H1 (cell line): ENCODE data around the gene GLUL. TPM values are rescaled to one million over a fixed set of nuclear protein-coding genes. Genes with fewer than 3 reads are reported as not detected.

Source experiments
- CTCF ChIA-PET: fragments of 300-600 bp; sonication (Branson Sonifier 250); formaldehyde crosslinking; loops from one replicate; lab custom pipeline; 2021; ENCODE audit not compliant: partially characterized antibody; lab: Charles Lee
- POLR2A ChIA-PET: fragments of 300-600 bp; sonication (Branson Sonifier 250); formaldehyde crosslinking; loops from one replicate; lab custom pipeline; 2021; ENCODE audit warnings: inconsistent platforms; ENCODE audit not compliant: partially characterized antibody; lab: Charles Lee
- DNase-seq, 2 experiments: peaks; one replicate each; pipeline versions ENCODE4 v3.0.0 to v3.0.0-alpha.2; 2010 to 2022; ENCODE audit warnings: low spot score in 2 of 2, low read depth in 1 of 2, mixed read lengths in 1 of 2
- FAIRE-seq: peaks from 2 replicates; lab custom pipeline; 2011; peaks lifted over from hg19 to GRCh38; lab: Jason Lieb, UNC
- H2AFZ ChIP-seq: 2 replicates; pipeline ENCODE4 v1.8.1; 2012; ENCODE audit warnings: low read length, inconsistent platforms
- H2AK5ac ChIP-seq: 2 replicates; pipeline ENCODE4 v1.6.1; 2013; ENCODE audit warnings: low read depth, low read length
- H2BK120ac ChIP-seq: replicated peaks from 2 replicates; pipeline ENCODE3; 2013; ENCODE audit warnings: low read depth, low read length, inconsistent platforms
- H2BK12ac ChIP-seq: 2 replicates; pipeline ENCODE4 v1.6.1; 2013; ENCODE audit warnings: low read depth, low read length
- H2BK15ac ChIP-seq: 2 replicates; pipeline ENCODE4 v1.6.1; 2013; ENCODE audit warnings: low read length
- H2BK20ac ChIP-seq: 2 replicates; pipeline ENCODE4 v1.6.1; 2013; ENCODE audit warnings: low read length
- H2BK5ac ChIP-seq: 2 replicates; pipeline ENCODE4 v1.6.1; 2013; ENCODE audit warnings: low read depth, low read length
- H3K14ac ChIP-seq: 2 replicates; pipeline ENCODE4 v1.6.1; 2013; ENCODE audit warnings: inconsistent platforms; ENCODE audit not compliant: insufficient read length
- H3K18ac ChIP-seq: 2 replicates; pipeline ENCODE4 v1.6.1; 2013; ENCODE audit warnings: low read length; ENCODE audit errors: extremely low read depth
- H3K23ac ChIP-seq: 2 replicates; pipeline ENCODE4 v1.6.1; 2013; ENCODE audit warnings: inconsistent platforms; ENCODE audit not compliant: insufficient read length
- H3K23me2 ChIP-seq: 2 replicates; pipeline ENCODE4 v1.6.1; 2013; ENCODE audit warnings: low read depth, low read length
- H3K27ac ChIP-seq: 2 replicates; pipeline ENCODE4 v1.6.1; 2011; ENCODE audit warnings: low read depth, low read length, inconsistent platforms
- H3K27me3 ChIP-seq, 4 experiments: replicated peaks in 1 of 4; 1 replicate in 1 of 4; 2 replicates in 3 of 4; pipeline versions ENCODE4 v1.6.1 to v1.8.1; 2011 to 2013; ENCODE audit warnings: low read length in 3 of 4, mild to moderate bottlenecking in 3 of 4, inconsistent platforms in 2 of 4, mixed read lengths in 2 of 4, moderate library complexity in 1 of 4; ENCODE audit not compliant: control insufficient read depth in 3 of 4, insufficient read depth in 3 of 4; ENCODE audit errors: extremely low read depth in 1 of 4
- H3K36me3 ChIP-seq, 4 experiments: 2 replicates each; pipeline versions ENCODE4 v1.6.1 to v1.8.1; 2011 to 2013; ENCODE audit warnings: mild to moderate bottlenecking in 4 of 4, low read length in 3 of 4, moderate library complexity in 2 of 4, control low read depth in 1 of 4, inconsistent platforms in 1 of 4; ENCODE audit not compliant: insufficient read depth in 4 of 4, control insufficient read depth in 2 of 4
- H3K4ac ChIP-seq: replicated peaks from 2 replicates; pipeline ENCODE3; 2013; ENCODE audit warnings: low read length, low read depth, mixed read lengths, inconsistent platforms; ENCODE audit not compliant: insufficient read length
- H3K4me1 ChIP-seq, 4 experiments: replicated peaks in 1 of 4; 1 replicate in 1 of 4; 2 replicates in 3 of 4; pipeline versions ENCODE4 v1.6.1 to v1.8.1; 2011 to 2013; ENCODE audit warnings: low read length in 3 of 4, inconsistent platforms in 2 of 4, mixed read lengths in 1 of 4; ENCODE audit not compliant: insufficient read depth in 4 of 4, control insufficient read depth in 3 of 4
- H3K4me2 ChIP-seq, 2 experiments: 2 replicates each; pipeline versions ENCODE4 v1.6.1 to v1.8.1; 2011 to 2013; ENCODE audit warnings: low read depth in 2 of 2, low read length in 2 of 2, control low read depth in 1 of 2, inconsistent platforms in 1 of 2, mild to moderate bottlenecking in 1 of 2; ENCODE audit not compliant: insufficient read depth in 1 of 2
- H3K4me3 ChIP-seq, 4 experiments: fragments of 200-600, 300-600 bp in 1 of 4; sonication (generic), shearing (Covaris generic), sonication (Bioruptor Twin) in 1 of 4; 2 replicates each; pipeline versions ENCODE4 v1.5.1 to v1.8.1; 2011 to 2016; ENCODE audit warnings: low read length in 4 of 4, low read depth in 3 of 4, control low read depth in 2 of 4, inconsistent platforms in 2 of 4, mild to moderate bottlenecking in 2 of 4, mixed read lengths in 1 of 4, moderate library complexity in 1 of 4; ENCODE audit not compliant: insufficient read depth in 2 of 4; ENCODE audit errors: extremely low read depth in 1 of 4
- H3K56ac ChIP-seq: replicated peaks from 2 replicates; pipeline ENCODE3; 2013; ENCODE audit warnings: low read depth, mild to moderate bottlenecking, mixed read lengths, low read length, inconsistent platforms; ENCODE audit not compliant: insufficient read length
- H3K79me1 ChIP-seq: 2 replicates; pipeline ENCODE4 v1.6.1; 2013; ENCODE audit warnings: low read depth, low read length, control low read depth
- H3K79me2 ChIP-seq, 2 experiments: 2 replicates each; pipeline versions ENCODE4 v1.6.1 to v1.8.1; 2012 to 2013; ENCODE audit warnings: low read length in 2 of 2, mild to moderate bottlenecking in 2 of 2, inconsistent platforms in 1 of 2; ENCODE audit not compliant: insufficient read depth in 2 of 2, control insufficient read depth in 1 of 2
- H3K9ac ChIP-seq, 4 experiments: replicated peaks in 1 of 4; 1 replicate in 1 of 4; 2 replicates in 3 of 4; pipeline versions ENCODE4 v1.6.1 to v1.8.1; 2011 to 2013; ENCODE audit warnings: low read depth in 3 of 4, low read length in 3 of 4, control low read depth in 2 of 4, mild to moderate bottlenecking in 2 of 4, moderate library complexity in 2 of 4, inconsistent platforms in 1 of 4; ENCODE audit errors: extremely low read depth in 1 of 4
- H3K9me3 ChIP-seq, 2 experiments: 2 replicates each; pipeline versions ENCODE4 v1.6.1 to v1.8.1; 2012 to 2013; ENCODE audit warnings: mild to moderate bottlenecking in 2 of 2, moderate library complexity in 2 of 2, control low read depth in 1 of 2, inconsistent platforms in 1 of 2, low read depth in 1 of 2, low read length in 1 of 2, mixed read lengths in 1 of 2; ENCODE audit not compliant: insufficient read depth in 2 of 2
- H4K20me1 ChIP-seq, 2 experiments: replicated peaks in 1 of 2; 2 replicates each; pipeline versions ENCODE3 to v1.8.1; 2011 to 2013; ENCODE audit warnings: inconsistent platforms in 2 of 2, low read length in 2 of 2, mild to moderate bottlenecking in 1 of 2; ENCODE audit not compliant: insufficient read depth in 2 of 2, control insufficient read depth in 1 of 2
- H4K5ac ChIP-seq: 2 replicates; pipeline ENCODE4 v1.6.1; 2013; ENCODE audit warnings: low read length, low read depth, mixed read lengths, inconsistent platforms; ENCODE audit not compliant: insufficient read length
- H4K8ac ChIP-seq: 2 replicates; pipeline ENCODE4 v1.8.0; 2013; ENCODE audit warnings: mild to moderate bottlenecking, moderate library complexity, low read length, inconsistent platforms; ENCODE audit not compliant: insufficient read depth; ENCODE audit errors: extremely low read depth
- H4K91ac ChIP-seq: replicated peaks from 2 replicates; pipeline ENCODE3; 2013; ENCODE audit warnings: low read length, mixed read lengths, inconsistent platforms; ENCODE audit not compliant: insufficient read length
- BRCA1 ChIP-seq: IDR thresholded peaks from 2 replicates; pipeline ENCODE4 v1.6.1; 2012; ENCODE audit warnings: low read depth, low read length, improper control_type of control experiment
- GABPA ChIP-seq: IDR thresholded peaks from 2 replicates; pipeline ENCODE4 v1.6.1; 2011; ENCODE audit warnings: mild to moderate bottlenecking, low read length, moderate library complexity, borderline replicate concordance; ENCODE audit not compliant: insufficient read depth
- HDAC2 ChIP-seq, 2 experiments: fragments of 300-600 bp in 1 of 2; sonication (generic) in 1 of 2; IDR thresholded peaks; 2 replicates each; pipeline ENCODE4 v1.6.1; 2011 to 2012; ENCODE audit warnings: low read depth in 2 of 2, low read length in 2 of 2, mild to moderate bottlenecking in 2 of 2, moderate library complexity in 2 of 2, borderline replicate concordance in 1 of 2, inconsistent platforms in 1 of 2
- HDAC6 ChIP-seq: IDR thresholded peaks from one replicate; pipeline ENCODE4 v1.7.1; 2012; ENCODE audit warnings: low read depth, mild to moderate bottlenecking, inconsistent platforms, low read length, moderate library complexity
- MAX ChIP-seq: IDR thresholded peaks from 2 replicates; pipeline ENCODE4 v1.6.1; 2012; ENCODE audit warnings: inconsistent platforms
- POLR2A ChIP-seq, 2 experiments: IDR thresholded peaks; 1 replicate in 1 of 2; 2 replicates in 1 of 2; pipeline ENCODE4 v1.6.1; 2011; ENCODE audit warnings: low read depth in 2 of 2, low read length in 2 of 2, mild to moderate bottlenecking in 2 of 2; ENCODE audit errors: control extremely low read depth in 1 of 2
- POLR2AphosphoS5 ChIP-seq: IDR thresholded peaks from 2 replicates; pipeline ENCODE4 v1.6.1; 2011; ENCODE audit warnings: low read depth, low read length
- SIX5 ChIP-seq: IDR thresholded peaks from 2 replicates; pipeline ENCODE4 v1.6.1; 2011; ENCODE audit warnings: mild to moderate bottlenecking, low read depth, low read length
- TAF1 ChIP-seq: IDR thresholded peaks from 2 replicates; pipeline ENCODE4 v1.6.1; 2011; ENCODE audit warnings: mild to moderate bottlenecking, low read depth, low read length
- WGBS, 2 experiments: shearing (Covaris generic) in 1 of 2; methylation state at CpG; one replicate each; pipeline versions ENCODE4 v1.1.6 to v1.1.7; 2013 to 2015; ENCODE audit warnings: low lambda C conversion rate in 2 of 2, mixed read lengths in 2 of 2, inconsistent platforms in 1 of 2, low coverage in 1 of 2, missing lambda C conversion rate in 1 of 2; ENCODE audit not compliant: insufficient replicate concordance in 2 of 2, insufficient coverage in 1 of 2, insufficient read length in 1 of 2; ENCODE audit errors: extremely low coverage in 1 of 2, missing lambda C conversion rate in 1 of 2; 5-methylcytosine and 5-hydroxymethylcytosine counted together
- polyA plus RNA-seq, 7 experiments: library from polyadenylated mRNA; depleted of rRNA in 3 of 7; stranded (reverse) in 5 of 7; unstranded in 2 of 7; fragments of >200 nt in 5 of 7; fragments of 200-250 nt in 2 of 7; gene quantifications; 1 replicate in 5 of 7; 2 replicates in 1 of 7; 4 replicates in 1 of 7; pipeline versions ENCODE4 v1.2.1 to v1.2.3, GENCODE V29; 2011 to 2013; ENCODE audit warnings: missing spikeins in 2 of 7, mixed read lengths in 2 of 7
- total RNA-seq: library from RNA; stranded (reverse); fragmentation: NEBNext Ultra II Directional; extraction: Animal tissue kit (Norgen Biotek cat#: 25700); gene quantifications from 2 replicates; pipeline ENCODE4 v1.2.1, GENCODE V29; 2021
- TF ChIP-seq, protein P1 (sequence below): IDR thresholded peaks from 2 replicates; pipeline ENCODE4 v1.6.1; 2011; ENCODE audit warnings: low read depth, mild to moderate bottlenecking, low read length; ENCODE audit not compliant: insufficient read depth
- TF ChIP-seq, protein P2 (sequence below), 3 experiments: IDR thresholded peaks; 1 replicate in 2 of 3; 2 replicates in 1 of 3; pipeline versions ENCODE4 v1.5.1 to v1.6.1; 2011; ENCODE audit warnings: low read length in 3 of 3, mild to moderate bottlenecking in 3 of 3, inconsistent platforms in 2 of 3, low read depth in 1 of 3, moderate library complexity in 1 of 3; ENCODE audit not compliant: insufficient read depth in 1 of 3; ENCODE audit errors: control extremely low read depth in 1 of 3

GLUL gene
- total and polyA plus RNA-seq, 2 of the 8 experiments (the other 6 are each of a cell fraction or from before 2014, with no cell fraction given), result 261 to 453 TPM

DNA sequence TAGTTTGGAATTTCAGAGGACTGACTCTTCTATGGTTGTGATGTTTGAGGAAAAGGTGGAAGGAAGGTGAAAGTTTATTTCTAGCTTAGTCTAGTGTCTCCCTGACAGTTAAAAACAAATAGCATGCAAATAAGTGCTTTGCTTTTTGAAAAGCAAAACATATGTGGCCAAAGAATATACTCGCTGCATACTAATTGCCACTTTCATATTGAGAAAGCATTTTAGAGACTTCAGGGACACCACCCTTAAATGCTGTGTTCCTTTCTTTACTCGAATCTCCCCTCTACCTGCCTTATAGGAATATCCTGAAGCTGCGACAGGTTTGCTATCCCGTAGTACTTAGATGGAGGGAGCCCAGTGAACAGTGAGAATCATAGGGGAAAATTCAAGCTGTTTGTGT is 23.2 kb downstream of the GLUL start:
- no peak overlapping the region for H4K91ac ChIP-seq
- H3K18ac ChIP-seq, result no peak overlapping the region
- ChIA-PET CTCF (interaction anchor here (0.6 to 1.7 kb wide), 6 partner anchors 9 to 287 kb away, joined by 3 to 4 read pairs (median 3); no protein-coding TSS in a partner anchor), POLR2A (interaction anchor here (1.0 to 2.4 kb wide), 4 partner anchors 13 to 23 kb away, joined by 3 to 7 read pairs (median 4); partner anchors contain the start of gene GLUL)
- no peak overlapping the region for H3K4ac ChIP-seq
- H4K20me1 ChIP-seq, result no peaks in the 10 kb centered on the region
- H3K27me3 ChIP-seq, result no peaks in the 10 kb centered on the region
- H2AFZ ChIP-seq, result no peak overlapping the region
- H3K36me3 ChIP-seq, result no peaks in the 10 kb centered on the region
- H2BK20ac ChIP-seq, result no peak overlapping the region
- no peaks in the 10 kb centered on the region for H3K9me3 ChIP-seq
- H2BK15ac ChIP-seq, result no peak overlapping the region
- H2BK5ac ChIP-seq, result no peak overlapping the region
- no peaks in the 10 kb centered on the region for H3K79me2 ChIP-seq
- no peak overlapping the region for H2BK12ac ChIP-seq
- DNase-seq (no peak), FAIRE-seq (no peak)
- no peak overlapping the region for H2BK120ac ChIP-seq
- no peak overlapping the region for H3K56ac ChIP-seq
- H4K8ac ChIP-seq, result no peak overlapping the region
- no peak overlapping the region for H3K9ac ChIP-seq
- no peak overlapping the region for H4K5ac ChIP-seq
- no peaks in the 10 kb centered on the region for H3K79me1 ChIP-seq
- H3K14ac ChIP-seq, result no peak overlapping the region
- H3K23me2 ChIP-seq, result no peaks in the 10 kb centered on the region
- no peak overlapping the region for H3K4me2 ChIP-seq
- no peak overlapping the region for H3K27ac ChIP-seq
- 65% methylated on average over 4 of the region's 4 CpGs; no CpG with 5 or more reads in 1 of the 2 experiments for WGBS, 2 experiments
- no peaks in the 10 kb centered on the region for H3K4me1 ChIP-seq
- H2AK5ac ChIP-seq, result no peak overlapping the region
- H3K4me3 ChIP-seq, result no peak overlapping the region
- H3K23ac ChIP-seq, result no peak overlapping the region
- TF ChIP-seq SIX5, result no peak
- no peak for TF ChIP-seq HDAC6
- TF ChIP-seq HDAC2 (IDR thresholded peaks at IDR 0.05; ENCODE audit: borderline replicate concordance in 1 of 2, low read depth in 2 of 2, low read length in 2 of 2), result no peak
- TF ChIP-seq, protein P1, sequence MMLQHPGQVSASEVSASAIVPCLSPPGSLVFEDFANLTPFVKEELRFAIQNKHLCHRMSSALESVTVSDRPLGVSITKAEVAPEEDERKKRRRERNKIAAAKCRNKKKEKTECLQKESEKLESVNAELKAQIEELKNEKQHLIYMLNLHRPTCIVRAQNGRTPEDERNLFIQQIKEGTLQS, result no peak
- TF ChIP-seq POLR2AphosphoS5, result no peak
- TF ChIP-seq POLR2A (IDR thresholded peaks at IDR 0.05; ENCODE audit: control extremely low read depth in 1 of 2, low read depth in 2 of 2, low read length in 2 of 2), result no peak
- TF ChIP-seq, protein P2, sequence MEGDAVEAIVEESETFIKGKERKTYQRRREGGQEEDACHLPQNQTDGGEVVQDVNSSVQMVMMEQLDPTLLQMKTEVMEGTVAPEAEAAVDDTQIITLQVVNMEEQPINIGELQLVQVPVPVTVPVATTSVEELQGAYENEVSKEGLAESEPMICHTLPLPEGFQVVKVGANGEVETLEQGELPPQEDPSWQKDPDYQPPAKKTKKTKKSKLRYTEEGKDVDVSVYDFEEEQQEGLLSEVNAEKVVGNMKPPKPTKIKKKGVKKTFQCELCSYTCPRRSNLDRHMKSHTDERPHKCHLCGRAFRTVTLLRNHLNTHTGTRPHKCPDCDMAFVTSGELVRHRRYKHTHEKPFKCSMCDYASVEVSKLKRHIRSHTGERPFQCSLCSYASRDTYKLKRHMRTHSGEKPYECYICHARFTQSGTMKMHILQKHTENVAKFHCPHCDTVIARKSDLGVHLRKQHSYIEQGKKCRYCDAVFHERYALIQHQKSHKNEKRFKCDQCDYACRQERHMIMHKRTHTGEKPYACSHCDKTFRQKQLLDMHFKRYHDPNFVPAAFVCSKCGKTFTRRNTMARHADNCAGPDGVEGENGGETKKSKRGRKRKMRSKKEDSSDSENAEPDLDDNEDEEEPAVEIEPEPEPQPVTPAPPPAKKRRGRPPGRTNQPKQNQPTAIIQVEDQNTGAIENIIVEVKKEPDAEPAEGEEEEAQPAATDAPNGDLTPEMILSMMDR (IDR thresholded peaks at IDR 0.05; ENCODE audit: control extremely low read depth in 1 of 3, insufficient read depth in 1 of 3, low read depth in 1 of 3, low read length in 3 of 3), result no peak
- TF ChIP-seq BRCA1, result no peak
- TF ChIP-seq MAX, result no peak
- TF ChIP-seq TAF1, result no peak
- TF ChIP-seq GABPA, result no peak
